Measurements from ENCODE around the gene FLOT1.

- no peak for TF ChIP-seq CTCF (tag by site-specific recombination; IDR thresholded peaks at IDR 0.05)
- no peak for TF ChIP-seq PATZ1 (tag by site-specific recombination; IDR thresholded peaks at IDR 0.05)
- TF ChIP-seq TSHZ1 (tag by site-specific recombination; IDR thresholded peaks at IDR 0.05; ENCODE audit: borderline replicate concordance), result no peak
- TF ChIP-seq KLF1 (tag by site-specific recombination; IDR thresholded peaks at IDR 0.05), result no peak
- TF ChIP-seq ZNF274 (IDR thresholded peaks at IDR 0.05; ENCODE audit: low read length), result no peak
- no peak for TF ChIP-seq ZNF274 (tag by site-specific recombination; IDR thresholded peaks at IDR 0.05; ENCODE audit: borderline replicate concordance)
- TF ChIP-seq ZNF768 (tag by site-specific recombination; IDR thresholded peaks at IDR 0.05), result no peak
- no peak for TF ChIP-seq ZFP41 (tag by site-specific recombination; IDR thresholded peaks at IDR 0.05; ENCODE audit: borderline replicate concordance)
- no peak for TF ChIP-seq ZBTB8A (tag by site-specific recombination; IDR thresholded peaks at IDR 0.05)
These were observed 30.0 kb downstream of the FLOT1 start for GRCh38 chr6:30712441-30712945.
